T-cell (primary cell): ENCODE data around the gene SLC41A3. TPM values are rescaled to one million over a fixed set of nuclear protein-coding genes. Genes with fewer than 3 reads are reported as not detected.
A peak's percentile ranks its signal among the peaks of the same experiment; 100 is the strongest.
"Not testable (repeated sequence)": the region's sequence is repeated elsewhere in the genome, so short reads cannot be mapped to it uniquely, and the experiment has no call there.

Source experiments
- ATAC-seq, 4 experiments: fragments of 200-7000 bp in 3 of 4; fragments of 150-1000 bp in 1 of 4; cut with Tn5 transposase; replicated peaks in 1 of 4; 1 replicate in 3 of 4; 2 replicates in 1 of 4; pipeline ENCODE4 v1.10.0; 2021; ENCODE audit warnings: moderate library complexity in 3 of 4, mild to moderate bottlenecking in 2 of 4, moderate number of reproducible peaks in 1 of 4
- CTCF ChIA-PET, 2 donors: fragments of 300-600 bp; sonication (Branson Sonifier 250); formaldehyde crosslinking; loops; one replicate each; lab custom pipeline; 2022; ENCODE audit warnings: antibody characterized with exemption in 2 of 2; lab: Charles Lee
- POLR2A ChIA-PET, 2 donors: fragments of 300-600 bp; sonication (Branson Sonifier 250); formaldehyde crosslinking; loops; one replicate each; lab custom pipeline; 2022; ENCODE audit warnings: antibody characterized with exemption in 2 of 2; lab: Charles Lee
- DNase-seq, 35 experiments: peaks; one replicate each; pipeline versions ENCODE4 v3.0.0 to v3.0.0-alpha.2; 2013 to 2023
- H3K27ac ChIP-seq: one replicate; pipeline ENCODE4 v1.5.1; 2013; ENCODE audit warnings: low read length
- H3K27me3 ChIP-seq, 2 experiments: replicated peaks in 1 of 2; 1 replicate in 1 of 2; 2 replicates in 1 of 2; pipeline versions ENCODE4 v1.6.1 to v1.7.0; 2013; ENCODE audit warnings: low read length in 1 of 2, mixed read lengths in 1 of 2; ENCODE audit not compliant: control insufficient read depth in 2 of 2, insufficient read depth in 2 of 2; ENCODE audit errors: extremely low read depth in 1 of 2
- H3K36me3 ChIP-seq, 2 donors: 1 replicate in 1 of 2; 2 replicates in 1 of 2; pipeline versions ENCODE4 v1.6.1 to v1.7.0; 2013; ENCODE audit warnings: low read length in 1 of 2; ENCODE audit not compliant: control insufficient read depth in 2 of 2, insufficient read depth in 1 of 2; ENCODE audit errors: extremely low read depth in 1 of 2
- H3K4me1 ChIP-seq, 2 experiments: 1 replicate in 1 of 2; 2 replicates in 1 of 2; pipeline versions ENCODE4 v1.6.1 to v1.7.0; 2013; ENCODE audit warnings: low read length in 2 of 2, mixed read lengths in 1 of 2; ENCODE audit not compliant: insufficient read depth in 2 of 2, control insufficient read depth in 1 of 2; ENCODE audit errors: extremely low read depth in 1 of 2
- H3K4me3 ChIP-seq, 2 donors: 1 replicate in 1 of 2; 2 replicates in 1 of 2; pipeline versions ENCODE4 v1.5.1 to v1.7.0; 2013; ENCODE audit warnings: mild to moderate bottlenecking in 2 of 2, low read length in 1 of 2, moderate library complexity in 1 of 2; ENCODE audit not compliant: control insufficient read depth in 1 of 2; ENCODE audit errors: extremely low read depth in 1 of 2
- H3K9me3 ChIP-seq: 2 replicates; pipeline ENCODE4 v1.7.0; 2013
- H3K27ac Mint-ChIP-seq, 2 donors: one replicate each; pipeline ENCODE4 v1.8.0; 2020 to 2021; ENCODE audit warnings: mild to moderate bottlenecking in 2 of 2, mixed read lengths in 2 of 2
- H3K27me3 Mint-ChIP-seq, 2 donors: one replicate each; pipeline ENCODE4 v1.8.0; 2021 to 2022; ENCODE audit warnings: mixed read lengths in 2 of 2
- H3K36me3 Mint-ChIP-seq: one replicate; pipeline ENCODE4 v1.8.0; 2021; ENCODE audit warnings: mixed read lengths
- H3K4me1 Mint-ChIP-seq, 3 donors: one replicate each; pipeline ENCODE4 v1.8.0; 2020 to 2022; ENCODE audit warnings: mixed read lengths in 3 of 3, mild to moderate bottlenecking in 1 of 3
- H3K4me3 Mint-ChIP-seq, 3 donors: one replicate each; pipeline ENCODE4 v1.8.0; 2020 to 2022; ENCODE audit warnings: mild to moderate bottlenecking in 3 of 3, mixed read lengths in 3 of 3, moderate library complexity in 3 of 3
- H3K9me3 Mint-ChIP-seq, 3 donors: one replicate each; pipeline ENCODE4 v1.8.0; 2020 to 2022; ENCODE audit warnings: mixed read lengths in 3 of 3
- WGBS: methylation state at CpG from one replicate; pipeline ENCODE4 v1.1.5; 2013; ENCODE audit warnings: missing lambda C conversion rate; ENCODE audit not compliant: insufficient coverage; 5-methylcytosine and 5-hydroxymethylcytosine counted together
- total RNA-seq, 35 experiments: library from RNA in 6 of 35; stranded (reverse) in 6 of 35; fragments of 120-200 nt in 1 of 35; gene quantifications; one replicate each; pipeline versions ENCODE4 v1.2.1 to v1.2.4 and lab custom pipeline; 2013 to 2026

Gene SLC41A3
- total RNA-seq, 5 donors from 2014 or later (not counting 1 experiment from before 2014, with no cell fraction given): 24.8 to 38.6 (median 34.5) TPM

DNA sequence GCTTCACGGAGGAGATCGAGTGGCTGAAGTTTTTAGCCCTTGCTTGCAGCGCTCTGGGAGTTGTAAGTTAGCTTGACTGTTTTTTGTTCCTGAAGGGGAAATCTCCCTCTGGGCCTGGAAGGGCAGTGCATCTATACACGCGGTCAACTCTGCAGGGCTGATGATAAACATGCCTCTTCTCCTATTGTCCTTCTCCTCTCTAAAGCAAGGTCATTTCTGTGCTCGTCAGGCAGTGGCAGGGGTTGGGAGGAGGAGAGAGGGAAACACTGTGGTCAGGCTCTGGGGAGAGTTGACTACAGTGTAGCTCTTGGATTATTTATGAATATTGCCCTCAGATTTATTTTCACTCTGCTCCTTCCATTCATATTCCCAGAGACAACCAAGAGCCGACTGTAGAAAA lies 106.8 kb downstream of the SLC41A3 start:
- no CpG with 5 or more reads among the region's 7 CpGs for WGBS
- H3K4me1 Mint-ChIP-seq, H3K9me3 Mint-ChIP-seq, H3K9me3 ChIP-seq, ATAC-seq, H3K27ac ChIP-seq, H3K4me3 Mint-ChIP-seq, H3K36me3 ChIP-seq, DNase-seq, POLR2A ChIA-PET, H3K36me3 Mint-ChIP-seq, H3K4me3 ChIP-seq, H3K4me1 ChIP-seq, CTCF ChIA-PET, H3K27me3 ChIP-seq, H3K27ac Mint-ChIP-seq: not testable (repeated sequence)
- H3K27me3 Mint-ChIP-seq: peaks cover 3 to 10% of the 10 kb centered on the region in 2 donors

DNA sequence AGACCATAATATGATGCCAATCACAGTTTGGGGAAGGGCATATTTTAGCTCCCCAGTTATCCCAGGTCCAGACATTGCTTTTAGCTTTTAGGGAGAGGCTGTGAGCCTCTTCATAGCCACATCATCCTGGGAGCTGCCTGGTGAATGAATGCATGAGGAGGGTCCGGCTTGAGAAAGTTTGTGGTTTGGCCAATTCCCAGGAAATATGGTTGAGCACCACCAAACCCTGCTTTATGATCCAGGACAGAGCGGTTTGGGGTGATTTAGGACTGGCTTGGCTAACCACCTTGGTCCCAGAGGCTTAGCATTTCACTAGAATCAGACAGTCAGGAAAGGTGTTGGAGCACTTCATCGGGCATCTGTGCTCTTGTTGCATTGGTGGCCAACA lies 107.9 kb downstream of the SLC41A3 start:
- H3K4me1 ChIP-seq, H3K9me3 ChIP-seq, H3K27ac Mint-ChIP-seq, DNase-seq, H3K4me3 ChIP-seq, H3K9me3 Mint-ChIP-seq, H3K27me3 ChIP-seq, POLR2A ChIA-PET, ATAC-seq, H3K36me3 Mint-ChIP-seq, H3K36me3 ChIP-seq, H3K4me3 Mint-ChIP-seq, H3K4me1 Mint-ChIP-seq, H3K27ac ChIP-seq: not testable (repeated sequence)
- H3K27me3 Mint-ChIP-seq: peaks cover 10 to 17% of the 10 kb centered on the region in 2 donors
- CTCF ChIA-PET: interaction anchor here in 1 of 2 donors (0.5 kb wide), 1 partner anchor 449 kb away, joined by 9 read pairs; no protein-coding TSS in a partner anchor
- 80% methylated on average over 1 of the region's 3 CpGs for WGBS

DNA sequence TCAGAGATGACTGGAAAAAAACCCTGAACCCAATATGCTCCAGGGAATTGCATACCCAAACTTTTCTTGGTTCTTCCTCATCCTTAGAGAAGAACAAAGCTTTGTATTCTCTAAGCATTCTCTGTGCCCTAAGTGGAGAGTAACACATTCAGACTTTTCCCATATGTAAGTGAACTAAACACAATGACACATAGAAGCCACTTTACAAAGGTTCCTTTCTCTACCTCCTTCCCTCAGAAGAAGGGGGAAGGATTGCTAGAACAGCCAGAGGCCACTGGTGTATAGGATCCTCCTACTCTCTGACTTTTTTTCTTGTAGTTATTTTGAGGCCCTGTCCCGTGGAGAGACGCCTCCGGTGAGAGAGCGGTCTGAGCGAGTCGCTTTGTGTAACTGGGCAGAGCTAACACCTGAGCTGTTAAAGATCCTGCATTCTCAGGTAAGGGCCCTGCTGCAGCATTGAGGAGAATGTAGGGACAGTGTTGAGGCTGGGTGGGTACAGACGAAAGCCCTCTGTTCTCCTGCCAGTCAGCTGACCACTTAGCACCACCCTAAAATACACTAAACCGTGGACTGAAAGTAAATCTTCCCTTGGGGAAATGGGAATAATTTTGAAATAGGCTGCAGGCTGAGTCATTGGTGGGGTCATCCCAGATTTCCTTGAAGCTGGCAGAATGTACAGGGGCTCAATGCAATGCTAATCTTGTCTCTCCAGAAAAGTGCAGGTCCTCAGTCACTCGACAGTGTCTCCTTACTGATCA lies 108.5 kb downstream of the SLC41A3 start:
- no CpG with 5 or more reads among the region's 9 CpGs for WGBS
- POLR2A ChIA-PET, H3K4me1 ChIP-seq, H3K9me3 ChIP-seq, DNase-seq, H3K36me3 Mint-ChIP-seq, H3K36me3 ChIP-seq, H3K9me3 Mint-ChIP-seq, H3K4me1 Mint-ChIP-seq, H3K4me3 ChIP-seq, H3K4me3 Mint-ChIP-seq, H3K27ac Mint-ChIP-seq, ATAC-seq, H3K27ac ChIP-seq: not testable (repeated sequence)
- peaks cover 10 to 17% of the 10 kb centered on the region in 2 donors for H3K27me3 Mint-ChIP-seq
- CTCF ChIA-PET: interaction anchor here in 1 of 2 donors (0.6 kb wide), 1 partner anchor 1008 kb away, joined by 3 read pairs; no protein-coding TSS in a partner anchor
- H3K27me3 ChIP-seq: peaks cover 0 to 11% of the 10 kb centered on the region in 2 experiments

DNA sequence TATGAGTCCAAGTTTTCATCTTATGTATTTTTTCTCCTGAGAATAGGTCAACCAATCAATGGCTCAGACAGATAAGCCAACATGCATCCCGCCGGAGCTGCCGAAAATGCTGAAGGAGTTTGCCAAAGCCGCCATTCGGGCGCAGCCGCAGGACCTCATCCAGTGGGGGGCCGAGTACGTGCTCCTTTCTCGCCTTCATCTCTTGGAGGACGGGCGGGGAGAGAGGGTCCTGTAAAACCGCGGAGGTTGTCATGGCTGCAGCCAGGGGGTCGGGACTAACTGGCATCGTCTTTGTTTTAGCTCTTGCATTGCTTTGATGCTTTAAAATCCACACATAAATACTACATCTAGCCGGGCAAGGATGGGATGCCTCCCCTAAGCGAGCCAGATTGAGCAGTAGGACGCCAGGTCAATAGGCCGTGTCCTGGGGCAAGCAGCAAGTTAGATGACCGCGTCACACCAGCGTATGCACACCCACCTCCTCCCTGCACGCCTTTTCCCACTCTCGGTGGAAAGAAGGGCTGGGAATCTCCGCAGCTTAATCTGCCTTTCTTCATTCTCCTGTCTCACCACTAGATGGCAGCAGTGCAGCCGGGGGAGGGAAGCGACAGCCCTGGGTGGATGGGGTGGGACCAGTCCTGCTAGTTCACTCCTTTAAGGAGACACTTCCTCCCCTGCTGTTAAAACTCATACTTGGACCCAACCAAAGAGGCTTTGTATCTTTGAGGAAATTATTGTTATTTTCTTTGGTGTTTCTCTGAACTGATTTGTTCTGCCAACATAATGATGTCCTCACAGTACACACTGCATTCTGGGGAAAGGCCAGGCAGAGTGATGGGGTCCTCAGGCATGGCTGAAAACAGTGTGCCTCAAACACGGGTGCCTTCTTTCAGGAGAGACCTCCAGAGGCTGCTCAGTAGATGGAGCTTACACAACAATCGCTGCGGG lies 111.7 kb downstream of the SLC41A3 start:
- Mint-ChIP-seq H3K4me3 (peak overlapping the region; percentile 3 to 69 (median 45)), H3K27me3 (peaks cover 13 to 25% of the 10 kb centered on the region in 2 donors), H3K4me1 (peaks cover 8 to 11% (median 10%) of the 10 kb centered on the region in 3 donors)
- H3K4me1 ChIP-seq, H3K27ac Mint-ChIP-seq, CTCF ChIA-PET, H3K36me3 Mint-ChIP-seq, H3K9me3 Mint-ChIP-seq, POLR2A ChIA-PET, H3K36me3 ChIP-seq, H3K27ac ChIP-seq, H3K9me3 ChIP-seq: not testable (repeated sequence)
- ATAC-seq (peak; percentile 72 to 80 (median 72)), DNase-seq (peak in 19 of 35 experiments; percentile 2 to 49 (median 15))
- 22% methylated on average over 12 of the region's 31 CpGs for WGBS
- H3K27me3 ChIP-seq: peaks cover 3 to 13% of the 10 kb centered on the region in 2 experiments
- peak overlapping the region; percentile 8 to 29 for H3K4me3 ChIP-seq

DNA sequence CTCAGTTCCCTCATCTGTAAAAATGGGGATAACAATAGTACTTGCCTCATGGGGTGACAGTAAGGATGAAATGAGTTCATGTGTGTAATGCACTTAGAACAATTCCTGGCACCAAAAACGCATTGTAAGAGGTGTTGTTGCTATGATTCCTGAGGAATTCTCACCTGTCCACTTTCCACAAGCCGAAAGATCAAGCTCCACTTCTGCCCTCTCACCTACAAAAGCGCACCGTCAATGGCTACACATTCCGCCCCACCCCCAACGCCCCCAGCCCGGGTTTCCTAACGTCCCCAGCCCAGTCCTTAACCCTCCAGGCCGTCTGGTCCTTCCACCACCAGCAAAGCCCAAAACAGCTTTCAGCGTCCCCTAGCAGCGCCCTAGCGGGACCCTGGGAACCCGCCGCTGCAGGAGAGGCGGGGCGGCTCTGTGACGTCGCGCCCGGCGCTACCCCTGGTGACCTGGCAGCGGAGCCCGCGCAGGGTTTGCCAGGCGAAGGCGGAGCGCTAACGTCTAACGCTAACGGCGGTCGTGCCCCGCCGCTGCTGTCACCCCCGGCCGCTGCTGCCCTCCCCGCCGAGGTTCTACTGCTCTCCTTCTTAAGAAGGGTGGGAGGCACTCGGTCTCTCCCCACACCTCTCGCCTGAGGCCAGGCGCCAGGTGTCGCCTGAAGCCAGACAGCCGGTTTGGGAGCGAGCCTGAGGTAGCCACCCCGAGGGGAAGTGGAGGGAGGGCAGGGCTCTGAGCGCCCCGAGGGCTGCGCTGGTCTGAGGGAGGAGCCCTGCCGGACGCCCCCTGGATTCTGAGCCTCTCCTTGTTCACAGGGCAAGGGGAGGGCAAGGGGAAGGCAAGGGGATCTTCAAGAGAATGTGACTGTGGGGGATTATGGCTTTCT lies 115.0 kb downstream of the SLC41A3 start, which contains the start of gene ROPN1B:
Gene ROPN1B, plus strand, starts transcription at position 478 of the 892 bp plus-strand sequence. CDS start 2,877 bp downstream, outside the sequence.
- WGBS: no CpG with 5 or more reads among the region's 50 CpGs
- H3K36me3 Mint-ChIP-seq, DNase-seq, H3K9me3 Mint-ChIP-seq, H3K27ac ChIP-seq, H3K27ac Mint-ChIP-seq, CTCF ChIA-PET, H3K4me1 ChIP-seq, H3K9me3 ChIP-seq, POLR2A ChIA-PET, H3K36me3 ChIP-seq, H3K4me3 ChIP-seq: not testable (repeated sequence)
- H3K27me3 ChIP-seq: peaks cover 3 to 17% of the 10 kb centered on the region in 2 experiments
- H3K4me3 Mint-ChIP-seq: peak within 1 kb of the TSS; percentile 45 to 61 (median 58)
- ATAC-seq: peak; percentile 83 to 91 (median 86)
- peaks cover 8 to 11% (median 10%) of the 10 kb centered on the region in 3 donors for H3K4me1 Mint-ChIP-seq
- H3K27me3 Mint-ChIP-seq: peaks cover 13 to 20% of the 10 kb centered on the region in 2 donors
